ENCODE results near the gene GAB2.

Gene GAB2

GRCh38 chr11:78270971-78271370 lies 146.6 kb downstream of the GAB2 start:
- no peak for DNase-seq

GRCh38 chr11:78269806-78270205 lies 147.8 kb downstream of the GAB2 start:
- no peak for DNase-seq

DNA sequence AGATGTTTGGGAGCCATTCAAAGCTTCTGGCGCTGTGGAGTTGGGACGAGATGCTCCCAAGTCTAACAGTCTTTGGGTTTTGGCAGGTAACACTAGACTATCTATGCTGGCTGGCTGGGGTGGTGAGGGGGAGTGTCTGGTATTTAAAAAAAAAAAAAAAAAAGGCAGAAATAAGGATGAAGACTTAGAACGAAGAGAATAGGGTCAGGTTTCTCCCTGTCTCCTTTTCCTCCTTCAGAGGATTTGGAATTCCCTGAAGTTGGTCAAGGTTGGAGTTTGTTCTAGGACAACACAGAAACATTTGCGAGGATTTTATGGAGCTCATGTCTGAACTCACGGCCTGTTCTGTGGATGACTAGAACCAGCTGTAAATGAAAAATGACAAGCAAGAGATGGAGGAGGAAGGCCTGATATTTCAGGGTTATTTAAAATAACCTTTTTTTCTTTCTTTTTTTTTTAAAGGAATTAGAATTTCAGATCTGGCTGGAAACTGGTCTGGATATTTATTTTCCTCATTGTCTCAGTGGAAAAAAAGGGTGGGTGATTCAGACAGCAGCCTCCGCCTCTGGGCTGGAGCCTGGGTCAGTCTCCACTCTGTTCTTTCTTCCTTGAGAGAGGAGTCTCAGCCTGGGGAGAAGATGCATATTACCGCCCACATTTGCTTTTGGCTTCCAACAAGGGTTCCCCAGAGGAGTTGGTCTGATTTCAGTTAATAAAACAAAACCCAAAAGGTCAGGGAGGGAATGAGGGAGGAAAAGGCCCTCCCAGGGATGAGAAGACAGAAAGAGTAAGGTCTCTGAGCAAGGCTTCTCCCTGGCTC lies 148.8 kb downstream of the GAB2 start:
- no peak for DNase-seq

GRCh38 chr11:78266451-78266850 lies 151.2 kb downstream of the GAB2 start:
- DNase-seq: no peak

- DNase-seq: no peak
Measured at GRCh38 chr11:78265326-78265725, 152.3 kb downstream of the GAB2 start.

DNA sequence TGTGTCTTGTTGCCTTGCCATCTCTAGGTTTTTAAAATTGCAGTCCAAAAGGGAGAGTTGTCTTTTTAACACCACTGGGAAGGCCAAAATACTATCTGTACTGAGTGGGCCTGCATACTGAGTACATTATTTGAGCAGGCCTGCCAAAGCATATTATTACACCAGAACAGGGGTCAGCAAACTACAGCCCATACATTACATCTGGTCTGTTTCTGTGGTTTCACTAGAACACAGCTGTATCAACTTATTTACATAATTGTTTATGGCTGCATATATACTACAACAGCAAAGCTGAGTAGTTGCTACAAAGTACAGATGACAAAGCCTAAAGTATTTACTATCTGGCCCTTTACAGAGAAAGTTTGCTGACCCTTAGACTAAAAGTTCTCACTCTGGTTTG lies 154.9 kb downstream of the GAB2 start:
- no peak for DNase-seq

GRCh38 chr11:78262238-78262637 lies 155.4 kb downstream of the GAB2 start:
- DNase-seq: no peak

DNA sequence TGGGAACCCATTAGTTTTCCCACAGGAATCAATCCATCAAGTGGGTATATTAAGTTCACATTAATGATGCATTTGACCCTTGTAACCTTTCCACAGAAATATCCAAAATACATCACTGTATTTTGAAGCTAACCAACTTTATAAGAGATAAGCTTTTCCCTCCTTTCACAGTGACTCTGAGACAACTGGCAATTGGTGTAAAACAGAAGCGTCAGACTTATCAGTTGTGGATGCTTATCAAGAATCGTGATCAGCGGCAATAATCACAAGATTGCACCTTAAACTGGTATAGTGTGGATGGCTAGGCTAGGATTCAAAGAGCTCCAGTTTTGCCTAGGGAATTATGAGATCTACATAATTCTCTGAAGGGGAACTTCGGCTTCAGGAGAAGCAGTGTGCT lies 155.8 kb downstream of the GAB2 start:
- no peak for DNase-seq

- DNase-seq: no peak
Measured at GRCh38 chr11:78261367-78261766, 156.3 kb downstream of the GAB2 start.

DNA sequence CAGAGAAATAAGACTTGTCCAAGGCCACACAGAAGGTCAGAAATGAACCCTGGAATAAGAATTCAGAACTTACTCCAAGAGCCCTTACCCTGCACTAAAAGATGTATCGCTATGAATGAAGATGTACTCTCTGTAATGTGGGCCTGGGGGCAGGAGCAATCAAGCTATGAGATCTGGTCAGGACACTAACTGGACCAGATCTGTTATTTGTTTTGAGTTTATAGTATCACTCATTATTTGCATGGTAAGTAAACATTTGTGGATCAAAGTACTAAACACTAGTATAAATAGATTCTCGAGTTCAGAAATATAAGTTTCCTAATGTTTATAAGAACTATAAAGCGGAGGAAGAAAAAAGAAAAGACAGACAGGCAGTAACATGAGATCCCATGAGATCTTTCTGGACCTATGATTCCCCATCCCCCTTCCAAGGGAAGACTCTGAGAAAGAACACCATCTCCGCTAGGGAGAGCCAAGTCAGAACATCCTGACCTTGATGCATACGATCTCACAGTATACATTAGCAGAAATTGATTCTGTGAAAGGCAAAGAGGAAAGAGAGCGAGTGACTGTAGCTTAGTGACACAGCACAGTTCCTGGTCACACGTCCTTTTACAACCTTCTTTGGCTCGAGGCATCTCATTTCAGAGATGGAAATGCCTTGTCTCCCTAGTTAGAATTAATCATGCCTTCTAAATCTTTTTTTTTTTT lies 157.7 kb downstream of the GAB2 start:
- no peak for DNase-seq

- no peak for DNase-seq
Measured at GRCh38 chr11:78257654-78258053, 160.0 kb downstream of the GAB2 start.

GRCh38 chr11:78256962-78257361 lies 160.7 kb downstream of the GAB2 start:
- DNase-seq: no peak

- no peak for DNase-seq
Measured at GRCh38 chr11:78255919-78256318, 161.7 kb downstream of the GAB2 start.

GRCh38 chr11:78254268-78254667 lies 163.4 kb downstream of the GAB2 start:
- DNase-seq: no peak

DNA sequence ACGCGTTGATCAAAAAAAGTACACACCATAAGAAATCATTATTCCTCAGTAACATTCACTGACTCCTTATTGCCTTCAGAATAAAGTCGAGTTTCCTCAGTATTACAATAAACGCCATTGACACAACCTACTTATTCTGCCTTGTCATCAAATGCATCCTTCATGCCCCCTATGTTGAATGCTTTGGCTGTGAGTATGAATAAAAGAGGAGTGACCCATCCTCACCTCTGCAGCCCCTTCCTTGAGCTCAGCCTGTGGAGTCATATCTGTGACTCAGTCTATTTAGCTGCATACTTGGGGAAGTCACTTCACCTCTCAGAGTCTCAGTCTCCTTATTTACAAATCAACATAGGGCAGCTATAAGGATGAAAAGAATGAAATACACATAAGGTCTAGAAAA lies 163.8 kb downstream of the GAB2 start:
- DNase-seq: no peak

- DNase-seq: no peak
Measured at GRCh38 chr11:78251083-78251775, 166.4 kb downstream of the GAB2 start.

- no peak for DNase-seq
Measured at GRCh38 chr11:78250099-78250498, 167.5 kb downstream of the GAB2 start.

DNA sequence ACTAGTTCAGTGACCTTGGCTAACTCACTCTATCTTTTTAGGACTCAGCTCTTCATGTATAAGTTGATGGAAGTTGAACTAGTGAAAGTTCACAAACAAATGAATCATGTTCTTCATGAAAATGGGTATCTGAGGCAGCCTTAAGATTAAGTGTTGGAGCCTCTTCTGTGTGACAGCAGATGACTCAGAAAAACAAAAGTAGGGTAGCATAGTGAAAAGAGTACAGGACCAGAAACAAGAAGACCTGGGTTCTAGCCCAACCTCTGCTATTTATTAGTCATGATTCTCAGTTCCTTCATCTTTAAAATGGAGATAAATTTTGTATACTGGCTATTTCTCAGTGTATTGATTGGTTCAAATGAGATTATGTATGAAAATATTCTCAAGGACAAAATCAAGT lies 168.7 kb downstream of the GAB2 start:
- no peak for DNase-seq

GRCh38 chr11:78248191-78248590 lies 169.4 kb downstream of the GAB2 start:
- DNase-seq: no peak

- DNase-seq: no peak
Measured at GRCh38 chr11:78244546-78245255, 172.9 kb downstream of the GAB2 start.

DNA sequence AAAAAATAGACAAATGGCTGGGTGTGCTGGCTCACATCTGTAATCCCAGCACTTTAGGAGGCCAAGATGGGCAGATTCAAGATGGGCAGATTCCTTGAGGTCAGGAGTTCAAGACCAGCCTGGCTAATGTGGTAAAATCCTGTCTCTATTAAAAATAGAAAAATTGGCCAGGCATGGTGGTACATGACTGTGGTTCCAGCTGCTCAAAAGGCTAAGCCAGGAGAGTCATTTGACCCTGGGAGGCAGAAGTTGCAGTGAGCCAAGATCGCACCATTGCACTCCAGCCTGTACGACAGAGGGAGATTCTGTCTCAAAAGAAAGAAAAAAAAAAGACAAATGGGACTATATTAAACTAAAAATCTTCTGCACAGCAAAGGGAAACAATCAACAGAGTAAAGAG lies 173.5 kb downstream of the GAB2 start:
- DNase-seq: no peak

- no peak for DNase-seq
Measured at GRCh38 chr11:78241475-78241874, 176.1 kb downstream of the GAB2 start.

DNA sequence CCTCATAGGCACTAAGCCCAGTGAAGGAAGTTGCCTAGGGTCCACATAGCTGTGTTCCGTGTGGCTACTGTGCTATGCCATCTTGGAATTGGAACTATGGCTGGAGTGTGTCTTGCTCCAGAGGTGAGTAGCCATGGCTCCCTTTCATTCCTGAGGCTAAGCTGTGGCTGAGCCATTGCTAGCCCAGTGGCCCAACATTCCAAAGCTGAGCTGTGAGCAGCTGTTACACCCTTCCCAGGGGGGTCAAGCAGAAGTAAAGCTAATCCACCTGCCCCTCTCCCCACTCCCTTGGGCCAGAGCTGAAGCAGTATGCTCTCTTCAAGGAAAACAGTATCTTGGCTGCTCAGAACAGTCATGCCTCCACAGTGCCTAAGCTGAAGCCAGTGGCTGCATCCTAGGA lies 177.8 kb downstream of the GAB2 start:
- DNase-seq: no peak
